GM12878 (cell line): ENCODE measurements around the gene RAB3A. TPM values are rescaled to one million over a fixed set of nuclear protein-coding genes. Genes with fewer than 3 reads are reported as not detected.

ENCODE experiments used
- ATF7 ChIP-seq: fragments of 450-650 bp; IDR thresholded peaks from 2 replicates; pipeline ENCODE4 v1.6.1; 2016; ENCODE audit warnings: low read depth, mild to moderate bottlenecking
- EP300 ChIP-seq, 2 experiments: fragments of 150-350 bp in 1 of 2; IDR thresholded peaks; 2 replicates each; pipeline ENCODE4 v1.6.1; 2011 to 2012; ENCODE audit warnings: low read depth in 2 of 2, low read length in 2 of 2, borderline replicate concordance in 1 of 2, improper control_type of control experiment in 1 of 2, inconsistent platforms in 1 of 2; ENCODE audit not compliant: control insufficient read depth in 1 of 2
- GABPA ChIP-seq: IDR thresholded peaks from 2 replicates; pipeline ENCODE4 v1.6.1; 2014; ENCODE audit warnings: antibody characterized with exemption, low read depth, mild to moderate bottlenecking, inconsistent platforms
- MTA3 ChIP-seq: IDR thresholded peaks from 2 replicates; pipeline ENCODE4 v1.6.1; 2012; ENCODE audit warnings: low read length, inconsistent platforms, borderline replicate concordance
- NR2C1 ChIP-seq: fragments of 450-650 bp; IDR thresholded peaks from 2 replicates; pipeline ENCODE4 v1.6.1; 2017; ENCODE audit warnings: antibody characterized with exemption, mild to moderate bottlenecking, moderate library complexity
- POU2F2 ChIP-seq: IDR thresholded peaks from 3 replicates; pipeline ENCODE4 v1.6.1; 2011; ENCODE audit warnings: low read depth, mild to moderate bottlenecking, low read length, borderline replicate concordance
- TCF12 ChIP-seq: IDR thresholded peaks from 2 replicates; pipeline ENCODE4 v1.6.1; 2011; ENCODE audit warnings: low read depth, mild to moderate bottlenecking, low read length
- polyA plus RNA-seq, 11 experiments: library from polyadenylated mRNA; depleted of rRNA in 4 of 11; unstranded in 6 of 11; stranded (reverse) in 5 of 11; fragments of >200 nt; fragmentation: Nextera tagmentation in 4 of 11; fragmentation: Illumina TruSeq in 1 of 11; extraction: Ambion mirVana in 4 of 11; extraction: Trizol in 1 of 11; gene quantifications; 1 replicate in 1 of 11; 2 replicates in 10 of 11; pipeline versions ENCODE4 v1.2.1 to v1.2.3, GENCODE V29; 2011 to 2016; ENCODE audit warnings: inconsistent platforms in 2 of 11, missing spikeins in 2 of 11, low read depth in 1 of 11
- total RNA-seq, 4 experiments: library from RNA; depleted of rRNA in 3 of 4; stranded (reverse); fragments of >200 nt in 3 of 4; fragmentation: Illumina TruSeq in 1 of 4; extraction: Trizol in 1 of 4; gene quantifications; 2 replicates each; pipeline versions ENCODE4 v1.2.1 to v1.2.3, GENCODE V29; 2013 to 2021
- TF ChIP-seq, protein P1 (sequence below): IDR thresholded peaks from 2 replicates; pipeline ENCODE4 v1.6.1; 2012; ENCODE audit warnings: improper control_type of control experiment, low read depth, low read length; ENCODE audit not compliant: insufficient replicate concordance
- TF ChIP-seq, protein P2 (sequence below): fragments of 150-350 bp; IDR thresholded peaks from 2 replicates; pipeline ENCODE4 v1.6.1; 2014; ENCODE audit warnings: mild to moderate bottlenecking, low read depth, low read length
- TF ChIP-seq, protein P3 (sequence below): fragments of 450-650 bp; IDR thresholded peaks from 2 replicates; pipeline ENCODE4 v1.6.1; 2017; ENCODE audit warnings: mild to moderate bottlenecking, moderate library complexity
- TF ChIP-seq, protein P4 (sequence below): fragments of 450-650 bp; formaldehyde crosslinking; IDR thresholded peaks from 2 replicates; pipeline ENCODE4 v1.4.0; 2020; ENCODE audit warnings: mild to moderate bottlenecking, moderate library complexity
- TF ChIP-seq, protein P5 (sequence below): fragments of 450-650 bp; IDR thresholded peaks from 2 replicates; pipeline ENCODE4 v1.6.1; 2016; ENCODE audit warnings: mild to moderate bottlenecking

The RAB3A gene
- total and polyA plus RNA-seq, 10 of the 15 experiments (the other 5 are each of a cell fraction or from before 2014, with no cell fraction given): 0.07 to 3.5 (median 1.2) TPM; not detected in 1

DNA sequence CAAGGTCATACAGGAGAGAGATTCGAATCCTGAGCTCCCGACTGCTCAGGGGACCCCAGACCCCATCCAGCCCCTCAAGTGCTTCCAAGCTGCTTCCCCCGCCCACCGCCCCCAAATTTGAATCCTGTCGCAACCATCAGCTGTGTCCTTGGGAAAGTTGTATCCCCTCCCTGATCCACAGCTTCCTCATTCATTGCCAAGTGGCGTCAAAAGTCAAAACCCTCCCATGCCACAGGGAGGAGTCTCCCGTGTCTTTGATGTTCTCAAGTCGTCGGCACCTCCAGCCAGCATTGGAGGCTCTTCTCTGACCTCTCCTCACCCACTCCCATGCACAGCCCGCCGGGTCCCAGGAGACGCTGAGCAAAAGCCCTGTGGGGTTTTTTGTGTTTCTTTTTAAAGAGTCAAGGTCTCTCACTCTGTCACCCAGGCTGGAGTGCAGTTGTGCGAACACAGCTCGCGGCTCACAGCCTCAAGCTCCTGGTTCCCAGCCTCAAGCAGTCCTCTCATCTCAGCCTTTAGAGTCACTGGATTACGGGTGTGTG is 33.1 kb downstream of the RAB3A start (continued):
- TF ChIP-seq, protein P1, sequence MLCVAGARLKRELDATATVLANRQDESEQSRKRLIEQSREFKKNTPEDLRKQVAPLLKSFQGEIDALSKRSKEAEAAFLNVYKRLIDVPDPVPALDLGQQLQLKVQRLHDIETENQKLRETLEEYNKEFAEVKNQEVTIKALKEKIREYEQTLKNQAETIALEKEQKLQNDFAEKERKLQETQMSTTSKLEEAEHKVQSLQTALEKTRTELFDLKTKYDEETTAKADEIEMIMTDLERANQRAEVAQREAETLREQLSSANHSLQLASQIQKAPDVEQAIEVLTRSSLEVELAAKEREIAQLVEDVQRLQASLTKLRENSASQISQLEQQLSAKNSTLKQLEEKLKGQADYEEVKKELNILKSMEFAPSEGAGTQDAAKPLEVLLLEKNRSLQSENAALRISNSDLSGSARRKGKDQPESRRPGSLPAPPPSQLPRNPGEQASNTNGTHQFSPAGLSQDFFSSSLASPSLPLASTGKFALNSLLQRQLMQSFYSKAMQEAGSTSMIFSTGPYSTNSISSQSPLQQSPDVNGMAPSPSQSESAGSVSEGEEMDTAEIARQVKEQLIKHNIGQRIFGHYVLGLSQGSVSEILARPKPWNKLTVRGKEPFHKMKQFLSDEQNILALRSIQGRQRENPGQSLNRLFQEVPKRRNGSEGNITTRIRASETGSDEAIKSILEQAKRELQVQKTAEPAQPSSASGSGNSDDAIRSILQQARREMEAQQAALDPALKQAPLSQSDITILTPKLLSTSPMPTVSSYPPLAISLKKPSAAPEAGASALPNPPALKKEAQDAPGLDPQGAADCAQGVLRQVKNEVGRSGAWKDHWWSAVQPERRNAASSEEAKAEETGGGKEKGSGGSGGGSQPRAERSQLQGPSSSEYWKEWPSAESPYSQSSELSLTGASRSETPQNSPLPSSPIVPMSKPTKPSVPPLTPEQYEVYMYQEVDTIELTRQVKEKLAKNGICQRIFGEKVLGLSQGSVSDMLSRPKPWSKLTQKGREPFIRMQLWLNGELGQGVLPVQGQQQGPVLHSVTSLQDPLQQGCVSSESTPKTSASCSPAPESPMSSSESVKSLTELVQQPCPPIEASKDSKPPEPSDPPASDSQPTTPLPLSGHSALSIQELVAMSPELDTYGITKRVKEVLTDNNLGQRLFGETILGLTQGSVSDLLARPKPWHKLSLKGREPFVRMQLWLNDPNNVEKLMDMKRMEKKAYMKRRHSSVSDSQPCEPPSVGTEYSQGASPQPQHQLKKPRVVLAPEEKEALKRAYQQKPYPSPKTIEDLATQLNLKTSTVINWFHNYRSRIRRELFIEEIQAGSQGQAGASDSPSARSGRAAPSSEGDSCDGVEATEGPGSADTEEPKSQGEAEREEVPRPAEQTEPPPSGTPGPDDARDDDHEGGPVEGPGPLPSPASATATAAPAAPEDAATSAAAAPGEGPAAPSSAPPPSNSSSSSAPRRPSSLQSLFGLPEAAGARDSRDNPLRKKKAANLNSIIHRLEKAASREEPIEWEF: peak; percentile 99
- TF ChIP-seq POU2F2 (peak; percentile 56; the same call in 2 of the 3 replicates), NR2C1 (0 out of 2 replicates have a peak, but pooled peaks have one; percentile 15), ATF7 (peak; percentile 63), TCF12 (peak; percentile 93), EP300 (IDR thresholded peaks at IDR 0.05; ENCODE audit: borderline replicate concordance in 1 of 2, control insufficient read depth in 1 of 2, low read depth in 2 of 2, low read length in 2 of 2) (no peak; a peak in 1 of 4 replicates), GABPA (no peak), MTA3 (no peak)
- TF ChIP-seq, protein P2, sequence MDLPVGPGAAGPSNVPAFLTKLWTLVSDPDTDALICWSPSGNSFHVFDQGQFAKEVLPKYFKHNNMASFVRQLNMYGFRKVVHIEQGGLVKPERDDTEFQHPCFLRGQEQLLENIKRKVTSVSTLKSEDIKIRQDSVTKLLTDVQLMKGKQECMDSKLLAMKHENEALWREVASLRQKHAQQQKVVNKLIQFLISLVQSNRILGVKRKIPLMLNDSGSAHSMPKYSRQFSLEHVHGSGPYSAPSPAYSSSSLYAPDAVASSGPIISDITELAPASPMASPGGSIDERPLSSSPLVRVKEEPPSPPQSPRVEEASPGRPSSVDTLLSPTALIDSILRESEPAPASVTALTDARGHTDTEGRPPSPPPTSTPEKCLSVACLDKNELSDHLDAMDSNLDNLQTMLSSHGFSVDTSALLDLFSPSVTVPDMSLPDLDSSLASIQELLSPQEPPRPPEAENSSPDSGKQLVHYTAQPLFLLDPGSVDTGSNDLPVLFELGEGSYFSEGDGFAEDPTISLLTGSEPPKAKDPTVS: no peak
- TF ChIP-seq, protein P3, sequence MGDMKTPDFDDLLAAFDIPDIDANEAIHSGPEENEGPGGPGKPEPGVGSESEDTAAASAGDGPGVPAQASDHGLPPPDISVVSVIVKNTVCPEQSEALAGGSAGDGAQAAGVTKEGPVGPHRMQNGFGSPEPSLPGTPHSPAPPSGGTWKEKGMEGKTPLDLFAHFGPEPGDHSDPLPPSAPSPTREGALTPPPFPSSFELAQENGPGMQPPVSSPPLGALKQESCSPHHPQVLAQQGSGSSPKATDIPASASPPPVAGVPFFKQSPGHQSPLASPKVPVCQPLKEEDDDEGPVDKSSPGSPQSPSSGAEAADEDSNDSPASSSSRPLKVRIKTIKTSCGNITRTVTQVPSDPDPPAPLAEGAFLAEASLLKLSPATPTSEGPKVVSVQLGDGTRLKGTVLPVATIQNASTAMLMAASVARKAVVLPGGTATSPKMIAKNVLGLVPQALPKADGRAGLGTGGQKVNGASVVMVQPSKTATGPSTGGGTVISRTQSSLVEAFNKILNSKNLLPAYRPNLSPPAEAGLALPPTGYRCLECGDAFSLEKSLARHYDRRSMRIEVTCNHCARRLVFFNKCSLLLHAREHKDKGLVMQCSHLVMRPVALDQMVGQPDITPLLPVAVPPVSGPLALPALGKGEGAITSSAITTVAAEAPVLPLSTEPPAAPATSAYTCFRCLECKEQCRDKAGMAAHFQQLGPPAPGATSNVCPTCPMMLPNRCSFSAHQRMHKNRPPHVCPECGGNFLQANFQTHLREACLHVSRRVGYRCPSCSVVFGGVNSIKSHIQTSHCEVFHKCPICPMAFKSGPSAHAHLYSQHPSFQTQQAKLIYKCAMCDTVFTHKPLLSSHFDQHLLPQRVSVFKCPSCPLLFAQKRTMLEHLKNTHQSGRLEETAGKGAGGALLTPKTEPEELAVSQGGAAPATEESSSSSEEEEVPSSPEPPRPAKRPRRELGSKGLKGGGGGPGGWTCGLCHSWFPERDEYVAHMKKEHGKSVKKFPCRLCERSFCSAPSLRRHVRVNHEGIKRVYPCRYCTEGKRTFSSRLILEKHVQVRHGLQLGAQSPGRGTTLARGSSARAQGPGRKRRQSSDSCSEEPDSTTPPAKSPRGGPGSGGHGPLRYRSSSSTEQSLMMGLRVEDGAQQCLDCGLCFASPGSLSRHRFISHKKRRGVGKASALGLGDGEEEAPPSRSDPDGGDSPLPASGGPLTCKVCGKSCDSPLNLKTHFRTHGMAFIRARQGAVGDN: peak; percentile 73
- TF ChIP-seq, protein P4, sequence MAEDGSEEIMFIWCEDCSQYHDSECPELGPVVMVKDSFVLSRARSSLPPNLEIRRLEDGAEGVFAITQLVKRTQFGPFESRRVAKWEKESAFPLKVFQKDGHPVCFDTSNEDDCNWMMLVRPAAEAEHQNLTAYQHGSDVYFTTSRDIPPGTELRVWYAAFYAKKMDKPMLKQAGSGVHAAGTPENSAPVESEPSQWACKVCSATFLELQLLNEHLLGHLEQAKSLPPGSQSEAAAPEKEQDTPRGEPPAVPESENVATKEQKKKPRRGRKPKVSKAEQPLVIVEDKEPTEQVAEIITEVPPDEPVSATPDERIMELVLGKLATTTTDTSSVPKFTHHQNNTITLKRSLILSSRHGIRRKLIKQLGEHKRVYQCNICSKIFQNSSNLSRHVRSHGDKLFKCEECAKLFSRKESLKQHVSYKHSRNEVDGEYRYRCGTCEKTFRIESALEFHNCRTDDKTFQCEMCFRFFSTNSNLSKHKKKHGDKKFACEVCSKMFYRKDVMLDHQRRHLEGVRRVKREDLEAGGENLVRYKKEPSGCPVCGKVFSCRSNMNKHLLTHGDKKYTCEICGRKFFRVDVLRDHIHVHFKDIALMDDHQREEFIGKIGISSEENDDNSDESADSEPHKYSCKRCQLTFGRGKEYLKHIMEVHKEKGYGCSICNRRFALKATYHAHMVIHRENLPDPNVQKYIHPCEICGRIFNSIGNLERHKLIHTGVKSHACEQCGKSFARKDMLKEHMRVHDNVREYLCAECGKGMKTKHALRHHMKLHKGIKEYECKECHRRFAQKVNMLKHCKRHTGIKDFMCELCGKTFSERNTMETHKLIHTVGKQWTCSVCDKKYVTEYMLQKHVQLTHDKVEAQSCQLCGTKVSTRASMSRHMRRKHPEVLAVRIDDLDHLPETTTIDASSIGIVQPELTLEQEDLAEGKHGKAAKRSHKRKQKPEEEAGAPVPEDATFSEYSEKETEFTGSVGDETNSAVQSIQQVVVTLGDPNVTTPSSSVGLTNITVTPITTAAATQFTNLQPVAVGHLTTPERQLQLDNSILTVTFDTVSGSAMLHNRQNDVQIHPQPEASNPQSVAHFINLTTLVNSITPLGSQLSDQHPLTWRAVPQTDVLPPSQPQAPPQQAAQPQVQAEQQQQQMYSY (CRISPR knock-in tag): no peak
- TF ChIP-seq, protein P5, sequence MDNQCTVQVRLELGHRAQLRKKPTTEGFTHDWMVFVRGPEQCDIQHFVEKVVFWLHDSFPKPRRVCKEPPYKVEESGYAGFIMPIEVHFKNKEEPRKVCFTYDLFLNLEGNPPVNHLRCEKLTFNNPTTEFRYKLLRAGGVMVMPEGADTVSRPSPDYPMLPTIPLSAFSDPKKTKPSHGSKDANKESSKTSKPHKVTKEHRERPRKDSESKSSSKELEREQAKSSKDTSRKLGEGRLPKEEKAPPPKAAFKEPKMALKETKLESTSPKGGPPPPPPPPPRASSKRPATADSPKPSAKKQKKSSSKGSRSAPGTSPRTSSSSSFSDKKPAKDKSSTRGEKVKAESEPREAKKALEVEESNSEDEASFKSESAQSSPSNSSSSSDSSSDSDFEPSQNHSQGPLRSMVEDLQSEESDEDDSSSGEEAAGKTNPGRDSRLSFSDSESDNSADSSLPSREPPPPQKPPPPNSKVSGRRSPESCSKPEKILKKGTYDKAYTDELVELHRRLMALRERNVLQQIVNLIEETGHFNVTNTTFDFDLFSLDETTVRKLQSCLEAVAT: no peak; the same call in 1 of the 2 replicates
